Measurements from ENCODE around the gene SMAD5. TPM values are rescaled to one million over a fixed set of nuclear protein-coding genes. Genes with fewer than 3 reads are reported as not detected.
A peak's percentile ranks its signal among the peaks of the same experiment; 100 is the strongest.

SMAD5 gene
- total and polyA plus RNA-seq, 2 experiments from 2014 or later = 34.4 to 68.8 TPM

- H3K27me3 ChIP-seq = no peaks in the 10 kb centered on the region
- H3K4me2 ChIP-seq = no peak overlapping the region
- no peaks in the 10 kb centered on the region for H4K20me1 ChIP-seq (ENCODE audit: insufficient read depth, poor library complexity, severe bottlenecking)
- H2AFZ ChIP-seq = no peak overlapping the region
- H3K36me3 ChIP-seq (replicated peaks; ENCODE audit: insufficient read depth, low read depth) = no peaks in the 10 kb centered on the region
- no peak overlapping the region for H3K4me3 ChIP-seq
- H3K27ac ChIP-seq = peak overlapping the region; percentile 32
- H3K9me2 ChIP-seq (replicated peaks; ENCODE audit: insufficient read depth) = no peaks in the 10 kb centered on the region
- H3K79me2 ChIP-seq = no peaks in the 10 kb centered on the region
- peak; percentile 24 for DNase-seq (ENCODE audit: low spot score)
- TF ChIP-seq EZH2 (IDR thresholded peaks at IDR 0.05; ENCODE audit: borderline replicate concordance) (no peak), CTCF (IDR thresholded peaks at IDR 0.05; ENCODE audit: poor library complexity) (no peak), EZH2phosphoT487 (IDR thresholded peaks at IDR 0.05; ENCODE audit: low read depth, severe bottlenecking, unreplicated experiment) (no peak)
- H3K4me1 ChIP-seq (ENCODE audit: insufficient read depth) = peaks cover 9% of the 10 kb centered on the region
- no peaks in the 10 kb centered on the region for H3K9me3 ChIP-seq (ENCODE audit: low read depth)
- WGBS (ENCODE audit: low lambda C conversion rate, missing lambda C conversion rate) = 73% methylated on average over 5 of the region's 5 CpGs
Observed at GRCh38 chr5:136109453-136110135, 23.1 kb upstream of the SMAD5 start.

- Histone ChIP-seq H3K79me2 (no peaks in the 10 kb centered on the region), H4K20me1 (ENCODE audit: insufficient read depth, poor library complexity, severe bottlenecking) (no peaks in the 10 kb centered on the region), H3K9me3 (ENCODE audit: low read depth) (no peaks in the 10 kb centered on the region), H2AFZ (no peak overlapping the region), H3K4me3 (no peak overlapping the region), H3K4me1 (ENCODE audit: insufficient read depth) (no peaks in the 10 kb centered on the region), H3K4me2 (no peak overlapping the region), H3K36me3 (replicated peaks; ENCODE audit: insufficient read depth, low read depth) (no peaks in the 10 kb centered on the region), H3K27ac (no peak overlapping the region), H3K27me3 (no peaks in the 10 kb centered on the region), H3K9me2 (replicated peaks; ENCODE audit: insufficient read depth) (no peaks in the 10 kb centered on the region)
- 75% methylated on average over 2 of the region's 2 CpGs for WGBS (ENCODE audit: low lambda C conversion rate, missing lambda C conversion rate)
- DNase-seq (ENCODE audit: low spot score) = no peak
- TF ChIP-seq EZH2 (IDR thresholded peaks at IDR 0.05; ENCODE audit: borderline replicate concordance) (no peak), CTCF (IDR thresholded peaks at IDR 0.05; ENCODE audit: poor library complexity) (no peak), EZH2phosphoT487 (IDR thresholded peaks at IDR 0.05; ENCODE audit: low read depth, severe bottlenecking, unreplicated experiment) (no peak)
Observed at GRCh38 chr5:136113606-136114005, 19.0 kb upstream of the SMAD5 start.

GRCh38 chr5:136114414-136115125 lies 18.1 kb upstream of the SMAD5 start:
- no peaks in the 10 kb centered on the region for H3K79me2 ChIP-seq
- no peaks in the 10 kb centered on the region for H4K20me1 ChIP-seq (ENCODE audit: insufficient read depth, poor library complexity, severe bottlenecking)
- H3K4me3 ChIP-seq = no peak overlapping the region
- no peaks in the 10 kb centered on the region for H3K4me1 ChIP-seq (ENCODE audit: insufficient read depth)
- DNase-seq (ENCODE audit: low spot score) = no peak
- WGBS (ENCODE audit: low lambda C conversion rate, missing lambda C conversion rate) = 94% methylated on average over 5 of the region's 5 CpGs
- no peak overlapping the region for H2AFZ ChIP-seq
- no peaks in the 10 kb centered on the region for H3K9me2 ChIP-seq (replicated peaks; ENCODE audit: insufficient read depth)
- no peaks in the 10 kb centered on the region for H3K9me3 ChIP-seq (ENCODE audit: low read depth)
- no peaks in the 10 kb centered on the region for H3K36me3 ChIP-seq (replicated peaks; ENCODE audit: insufficient read depth, low read depth)
- no peaks in the 10 kb centered on the region for H3K27me3 ChIP-seq
- TF ChIP-seq CTCF (IDR thresholded peaks at IDR 0.05; ENCODE audit: poor library complexity) (no peak), EZH2phosphoT487 (IDR thresholded peaks at IDR 0.05; ENCODE audit: low read depth, severe bottlenecking, unreplicated experiment) (no peak), EZH2 (IDR thresholded peaks at IDR 0.05; ENCODE audit: borderline replicate concordance) (no peak)
- no peak overlapping the region for H3K4me2 ChIP-seq
- no peak overlapping the region for H3K27ac ChIP-seq
